ENCODE measurements around the gene TAS2R1. TPM values are rescaled to one million over a fixed set of nuclear protein-coding genes. Genes with fewer than 3 reads are reported as not detected.

TAS2R1 gene
- total RNA-seq, 1 donor from 2014 or later: not detected

DNA sequence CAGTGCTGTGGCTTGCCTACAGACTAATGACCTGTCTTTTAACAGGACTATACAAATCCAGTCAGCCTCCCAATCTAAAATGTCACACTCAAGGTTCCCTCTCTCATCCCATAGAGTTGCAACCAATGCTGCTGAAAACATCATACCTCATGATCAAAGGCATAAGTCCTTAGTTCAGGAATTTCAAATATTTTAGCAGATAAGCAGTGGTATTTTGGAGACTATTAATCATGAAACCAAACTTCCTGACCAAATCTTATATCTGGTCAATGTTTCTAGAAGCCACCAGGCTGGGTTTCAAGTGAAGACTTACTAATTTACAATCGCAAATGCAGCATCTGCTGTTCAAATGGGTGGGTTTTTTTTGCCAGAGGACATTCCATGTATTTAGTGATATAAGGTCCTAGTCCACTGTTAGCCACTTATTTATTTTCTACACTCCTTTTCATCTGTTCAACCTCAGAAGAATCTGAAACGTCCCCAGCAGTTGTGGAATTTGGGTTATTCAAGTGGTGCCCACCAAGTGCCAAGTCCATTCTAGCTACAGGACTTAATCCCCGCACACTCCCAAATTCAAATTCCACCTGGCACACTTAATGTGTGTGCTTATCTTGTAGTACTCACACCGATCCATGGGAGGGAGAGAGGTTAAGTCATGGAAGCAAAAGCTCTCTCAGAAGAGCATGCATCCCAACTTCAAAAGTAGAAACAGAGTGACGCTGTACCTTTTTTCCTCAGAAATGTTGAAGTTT, 5.8 kb downstream of the TAS2R1 start:
- no peak overlapping the region for H3K4me3 Mint-ChIP-seq
- H3K4me1 Mint-ChIP-seq: peaks cover 18% of the 10 kb centered on the region
- TF ChIP-seq, protein P1, sequence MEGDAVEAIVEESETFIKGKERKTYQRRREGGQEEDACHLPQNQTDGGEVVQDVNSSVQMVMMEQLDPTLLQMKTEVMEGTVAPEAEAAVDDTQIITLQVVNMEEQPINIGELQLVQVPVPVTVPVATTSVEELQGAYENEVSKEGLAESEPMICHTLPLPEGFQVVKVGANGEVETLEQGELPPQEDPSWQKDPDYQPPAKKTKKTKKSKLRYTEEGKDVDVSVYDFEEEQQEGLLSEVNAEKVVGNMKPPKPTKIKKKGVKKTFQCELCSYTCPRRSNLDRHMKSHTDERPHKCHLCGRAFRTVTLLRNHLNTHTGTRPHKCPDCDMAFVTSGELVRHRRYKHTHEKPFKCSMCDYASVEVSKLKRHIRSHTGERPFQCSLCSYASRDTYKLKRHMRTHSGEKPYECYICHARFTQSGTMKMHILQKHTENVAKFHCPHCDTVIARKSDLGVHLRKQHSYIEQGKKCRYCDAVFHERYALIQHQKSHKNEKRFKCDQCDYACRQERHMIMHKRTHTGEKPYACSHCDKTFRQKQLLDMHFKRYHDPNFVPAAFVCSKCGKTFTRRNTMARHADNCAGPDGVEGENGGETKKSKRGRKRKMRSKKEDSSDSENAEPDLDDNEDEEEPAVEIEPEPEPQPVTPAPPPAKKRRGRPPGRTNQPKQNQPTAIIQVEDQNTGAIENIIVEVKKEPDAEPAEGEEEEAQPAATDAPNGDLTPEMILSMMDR (conservative IDR thresholded peaks at IDR 0.05): no peak
- no peak overlapping the region for H3K27ac Mint-ChIP-seq (ENCODE audit: unreplicated experiment)
- no peaks in the 10 kb centered on the region for H3K27me3 Mint-ChIP-seq (ENCODE audit: low read depth)
- no peak for DNase-seq (ENCODE audit: low read depth, low spot score)
- no peaks in the 10 kb centered on the region for H3K36me3 Mint-ChIP-seq (ENCODE audit: low read depth)
- H3K9me3 Mint-ChIP-seq: no peaks in the 10 kb centered on the region

DNA sequence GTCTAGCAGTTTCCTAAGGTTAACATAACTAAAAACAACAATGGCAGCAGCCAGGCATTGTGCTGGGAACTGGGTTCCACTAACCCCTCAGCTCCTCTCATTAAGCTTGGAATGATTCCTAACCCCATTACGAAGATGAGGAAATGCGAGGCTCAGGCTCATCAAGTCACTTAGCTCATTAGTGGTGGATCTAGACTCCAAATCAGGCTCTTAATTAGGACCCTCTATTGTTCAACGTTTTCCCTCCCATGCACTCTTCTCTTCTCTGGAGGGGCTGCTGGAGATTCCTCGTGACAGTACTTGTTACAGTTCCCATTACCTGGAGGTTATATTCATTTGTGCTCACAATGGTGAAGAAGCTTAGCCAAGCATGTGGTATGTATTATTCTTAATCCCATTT, 6.5 kb downstream of the TAS2R1 start:
- H3K4me3 Mint-ChIP-seq: no peak overlapping the region
- TF ChIP-seq, protein P1 (conservative IDR thresholded peaks at IDR 0.05): no peak
- H3K27me3 Mint-ChIP-seq (ENCODE audit: low read depth): no peaks in the 10 kb centered on the region
- H3K27ac Mint-ChIP-seq (ENCODE audit: unreplicated experiment): no peak overlapping the region
- H3K36me3 Mint-ChIP-seq (ENCODE audit: low read depth): no peaks in the 10 kb centered on the region
- peaks cover 18% of the 10 kb centered on the region for H3K4me1 Mint-ChIP-seq
- DNase-seq (ENCODE audit: low read depth, low spot score): no peak
- no peaks in the 10 kb centered on the region for H3K9me3 Mint-ChIP-seq

DNA sequence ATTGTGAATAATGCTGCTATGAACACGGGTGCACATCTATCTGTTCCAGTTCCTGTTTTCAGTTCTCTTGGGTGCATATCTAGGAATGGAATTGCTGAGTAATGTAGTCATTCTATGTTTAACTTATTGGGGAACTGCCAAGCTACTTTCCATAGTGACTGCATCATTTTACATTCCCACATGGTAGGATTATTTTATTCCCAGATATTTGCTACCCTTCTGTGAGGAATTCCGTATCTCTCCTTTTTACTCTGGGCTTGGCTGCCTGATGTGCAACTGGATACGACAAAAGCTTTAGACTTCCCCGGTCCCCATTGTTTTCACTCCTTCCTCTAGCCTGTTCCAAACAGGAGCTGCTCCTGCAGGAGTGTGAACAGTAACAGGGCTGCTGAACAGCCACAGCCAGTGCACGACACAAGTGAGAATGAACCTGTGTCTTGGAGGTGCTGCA, 7.2 kb downstream of the TAS2R1 start:
- no peaks in the 10 kb centered on the region for H3K27me3 Mint-ChIP-seq (ENCODE audit: low read depth)

DNA sequence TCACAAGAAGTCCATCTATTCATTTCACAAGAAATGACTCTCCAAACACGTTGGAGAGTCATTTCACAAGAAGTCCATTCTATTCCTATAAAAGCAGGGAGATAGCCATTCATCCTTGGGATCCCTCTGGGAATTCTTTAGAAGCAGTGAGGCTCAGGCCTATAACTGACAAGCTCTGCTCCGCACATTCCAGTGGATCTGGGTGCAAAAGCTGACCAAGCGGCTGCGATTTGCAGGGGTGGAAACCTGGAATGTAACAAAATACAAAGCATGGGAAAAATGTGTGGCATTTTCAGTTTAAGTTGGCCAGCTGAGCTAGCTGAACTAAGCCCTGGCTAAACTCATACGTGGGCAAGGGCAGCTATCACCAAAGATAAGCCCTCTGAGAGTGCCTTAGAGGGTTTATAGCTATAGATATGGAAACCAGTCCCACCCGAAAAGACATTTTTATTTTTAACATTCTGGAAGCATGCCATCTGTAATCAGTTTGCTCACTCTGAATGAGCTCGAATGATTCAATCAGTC, 8.7 kb downstream of the TAS2R1 start:
- H3K9me3 Mint-ChIP-seq: no peaks in the 10 kb centered on the region
- H3K27ac Mint-ChIP-seq (ENCODE audit: unreplicated experiment): no peak overlapping the region
- no peak overlapping the region for H3K4me3 Mint-ChIP-seq
- DNase-seq (ENCODE audit: low read depth, low spot score): no peak
- TF ChIP-seq, protein P1 (conservative IDR thresholded peaks at IDR 0.05): no peak
- no peaks in the 10 kb centered on the region for H3K27me3 Mint-ChIP-seq (ENCODE audit: low read depth)
- H3K36me3 Mint-ChIP-seq (ENCODE audit: low read depth): no peaks in the 10 kb centered on the region
- peaks cover 20% of the 10 kb centered on the region for H3K4me1 Mint-ChIP-seq

More for the DNA sequence above, 7.2 kb downstream of the TAS2R1 start:
- DNase-seq (ENCODE audit: low read depth, low spot score): no peak
- no peaks in the 10 kb centered on the region for H3K9me3 Mint-ChIP-seq
- H3K36me3 Mint-ChIP-seq (ENCODE audit: low read depth): no peaks in the 10 kb centered on the region
- TF ChIP-seq, protein P1 (conservative IDR thresholded peaks at IDR 0.05): no peak
- peaks cover 12% of the 10 kb centered on the region for H3K4me1 Mint-ChIP-seq
- H3K4me3 Mint-ChIP-seq: no peak overlapping the region
- H3K27ac Mint-ChIP-seq (ENCODE audit: unreplicated experiment): no peak overlapping the region

DNA sequence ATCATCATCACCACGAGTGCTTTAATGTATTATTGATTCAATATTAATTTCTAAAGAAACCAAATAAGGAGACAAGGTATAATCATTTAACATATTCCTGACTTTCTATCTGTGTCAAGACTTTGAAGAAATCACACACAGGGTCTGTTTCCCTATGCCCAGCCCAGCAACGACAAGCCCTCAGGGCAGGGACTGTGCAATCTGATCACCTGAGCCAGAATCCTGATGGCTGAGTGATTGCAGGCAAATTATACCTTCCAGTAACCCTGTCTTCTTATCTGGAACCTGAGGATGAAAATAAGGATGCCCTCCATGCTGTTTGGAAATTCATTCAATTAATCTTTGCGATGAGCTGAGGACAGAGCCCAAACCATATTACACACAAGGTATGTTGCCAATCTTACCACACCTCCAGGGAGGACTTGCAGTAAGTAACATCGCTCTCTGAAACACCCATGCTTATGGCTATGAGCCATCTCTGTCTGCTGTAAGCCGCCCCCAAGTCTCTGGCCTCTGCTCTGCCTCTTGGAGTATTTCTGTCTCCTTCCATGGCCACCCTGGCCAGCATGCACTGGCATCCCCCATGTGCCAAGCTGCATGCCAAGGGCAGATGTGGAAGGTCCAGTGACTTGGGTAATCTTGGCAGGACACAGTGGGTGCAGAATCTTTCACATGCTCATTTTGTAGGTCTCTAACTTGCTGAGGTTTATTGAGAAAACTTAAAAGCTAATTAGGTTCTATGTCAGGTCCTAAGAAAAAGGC, 10.6 kb downstream of the TAS2R1 start:
- no peak overlapping the region for H3K27ac Mint-ChIP-seq (ENCODE audit: unreplicated experiment)
- no peak for DNase-seq (ENCODE audit: low read depth, low spot score)
- TF ChIP-seq, protein P1 (conservative IDR thresholded peaks at IDR 0.05): no peak
- H3K9me3 Mint-ChIP-seq: no peaks in the 10 kb centered on the region
- no peak overlapping the region for H3K4me3 Mint-ChIP-seq
- H3K4me1 Mint-ChIP-seq: peaks cover 20% of the 10 kb centered on the region
- no peaks in the 10 kb centered on the region for H3K36me3 Mint-ChIP-seq (ENCODE audit: low read depth)
- no peaks in the 10 kb centered on the region for H3K27me3 Mint-ChIP-seq (ENCODE audit: low read depth)
